ENCODE results near the gene GPX4.

The GPX4 gene

GRCh38 chr19:1068009-1069001 lies 35.5 kb upstream of the GPX4 start:
- DNase-seq (ENCODE audit: low read depth in 2 of 2) = no peak

GRCh38 chr19:1069009-1069779 lies 34.6 kb upstream of the GPX4 start:
- peak; percentile 47 to 56 for DNase-seq (ENCODE audit: low read depth in 2 of 2)

GRCh38 chr19:1070576-1070930 lies 33.2 kb upstream of the GPX4 start:
- no peak for DNase-seq (ENCODE audit: low read depth in 2 of 2)

DNA sequence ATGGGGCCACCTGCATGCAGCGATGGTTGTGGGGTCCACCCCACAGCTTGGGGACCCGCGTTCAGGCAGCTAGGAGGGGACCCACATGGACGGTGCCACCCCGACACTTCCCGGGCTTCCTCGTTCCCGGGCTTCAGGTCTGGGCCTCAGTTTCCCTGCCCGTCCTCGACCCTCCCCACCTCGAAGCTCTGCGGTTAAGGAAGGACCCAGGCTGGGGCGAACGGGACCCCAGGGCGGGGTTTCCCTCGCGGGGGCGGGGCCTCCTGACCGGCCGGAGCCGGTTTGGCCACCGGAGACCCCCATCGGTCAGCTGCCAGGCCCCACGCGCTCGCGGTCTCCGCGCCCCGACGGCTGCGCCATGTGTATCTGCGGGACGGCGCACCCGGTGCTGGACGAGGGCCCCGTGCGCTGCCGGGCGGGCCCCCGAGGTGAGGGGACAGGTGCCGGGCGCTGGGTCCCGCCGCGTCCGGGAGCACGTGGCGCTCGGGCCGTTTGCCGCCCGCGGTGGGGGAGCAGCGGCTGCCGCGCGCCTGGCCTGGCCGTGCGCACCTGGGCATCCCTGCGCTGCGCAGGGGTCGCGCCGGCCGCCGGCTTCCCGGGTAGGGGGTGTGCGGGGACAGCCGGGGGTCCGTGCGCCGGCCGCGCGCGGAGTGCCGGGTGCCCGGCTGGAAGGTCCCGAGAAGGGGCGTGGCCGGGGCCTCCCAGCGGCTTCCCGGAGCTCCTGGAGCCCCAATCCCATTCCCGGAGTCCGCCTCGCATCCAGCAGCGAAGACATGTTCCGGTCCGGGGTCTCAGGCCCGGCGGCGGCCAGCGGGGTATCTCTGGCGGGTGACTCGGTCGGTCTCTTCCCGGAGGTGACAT lies 32.6 kb upstream of the GPX4 start:
- no peak for DNase-seq (ENCODE audit: low read depth in 2 of 2)

DNA sequence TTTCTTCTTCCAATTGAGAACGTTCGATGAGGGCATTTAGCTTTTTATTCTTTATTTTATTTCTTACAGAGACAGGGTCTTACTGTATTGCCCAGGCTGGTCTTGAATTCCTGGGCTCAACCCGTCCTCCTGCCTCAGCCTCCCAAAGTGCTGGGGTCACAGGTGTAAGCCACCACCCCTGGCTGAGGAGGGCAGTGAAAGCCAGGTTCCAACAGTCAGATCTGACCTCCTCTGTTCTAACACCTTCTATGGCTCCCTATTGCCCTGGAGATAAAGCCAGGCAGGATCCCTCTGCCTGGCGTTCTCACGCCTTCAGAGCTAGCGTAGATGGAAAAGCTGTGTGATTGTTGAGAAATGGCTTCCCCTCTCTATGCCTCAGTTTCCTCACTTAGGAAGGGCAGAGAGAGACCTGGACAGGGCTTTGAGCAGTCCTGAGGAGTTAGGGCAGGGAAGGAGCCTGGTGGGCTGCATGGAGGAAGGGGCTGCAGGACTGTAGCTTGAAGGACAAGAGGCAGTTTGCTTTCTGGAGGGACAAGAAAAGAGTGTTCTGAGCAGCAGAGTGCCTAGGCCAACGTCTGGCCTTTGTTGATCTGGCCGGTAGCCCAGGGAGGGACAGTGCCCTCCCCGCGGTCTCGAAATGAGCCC lies 31.3 kb upstream of the GPX4 start:
- DNase-seq (ENCODE audit: low read depth in 2 of 2) = no peak

- DNase-seq (ENCODE audit: low read depth in 2 of 2) = no peak
Observed at GRCh38 chr19:1073063-1073955, 30.5 kb upstream of the GPX4 start.

- DNase-seq (ENCODE audit: low read depth in 2 of 2) = no peak
Observed at GRCh38 chr19:1073956-1074517, 29.8 kb upstream of the GPX4 start.

DNA sequence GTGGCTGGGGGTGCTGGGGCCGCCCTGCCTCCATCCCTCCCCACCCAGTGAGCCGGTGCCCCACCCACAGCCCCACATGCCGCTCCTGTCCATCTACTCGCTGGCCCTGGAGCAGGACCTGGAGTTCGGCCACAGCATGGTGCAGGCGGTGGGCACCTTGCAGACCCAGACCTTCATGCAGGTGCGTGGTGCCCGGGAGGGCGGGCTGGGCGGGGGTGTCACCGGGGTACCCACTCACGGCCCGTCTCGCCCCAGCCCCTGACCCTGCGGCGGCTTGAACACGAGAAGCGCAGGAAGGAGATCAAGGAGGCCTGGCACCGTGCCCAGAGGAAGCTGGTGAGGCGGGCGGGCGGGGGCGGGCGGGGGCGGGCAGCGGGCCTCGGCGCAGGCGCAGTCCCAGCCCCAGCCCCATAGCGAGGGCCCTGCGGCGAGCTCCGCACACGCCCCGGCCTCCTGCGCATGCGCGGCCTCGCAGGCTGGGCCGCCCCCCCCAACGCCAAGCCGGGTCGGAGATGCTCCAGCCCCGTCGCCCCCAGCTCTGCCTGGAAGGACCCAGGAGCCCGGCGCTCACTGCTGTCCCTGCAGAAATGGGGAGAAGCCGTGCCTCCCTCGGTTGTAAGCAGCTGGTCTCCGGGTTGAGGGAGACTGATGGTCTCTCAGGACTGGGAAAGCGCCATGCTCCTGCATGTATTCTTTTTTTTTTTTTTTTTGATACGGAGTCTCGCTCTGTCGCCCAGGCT lies 29.1 kb upstream of the GPX4 start:
- DNase-seq (ENCODE audit: low read depth in 2 of 2) = peak; percentile 84 to 88

DNA sequence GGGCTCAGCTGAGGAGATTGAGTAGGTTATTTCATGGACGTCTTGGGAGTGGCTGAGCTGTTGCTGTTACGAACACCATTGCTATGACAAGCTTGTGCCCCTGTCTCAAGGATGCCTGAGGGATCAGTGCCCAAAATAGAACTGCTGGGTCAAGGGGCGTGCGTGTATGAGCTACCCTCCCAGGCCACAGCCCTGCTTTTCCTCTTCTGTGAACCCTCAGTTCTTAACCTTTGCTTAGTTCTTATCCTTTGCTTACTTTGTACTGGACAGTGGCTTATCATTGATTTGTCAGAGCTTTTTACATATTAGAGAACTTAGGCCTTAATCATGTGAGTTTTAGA lies 27.8 kb upstream of the GPX4 start:
- DNase-seq (ENCODE audit: low read depth in 2 of 2) = no peak

GRCh38 chr19:1076951-1077350 lies 26.8 kb upstream of the GPX4 start:
- peak; percentile 90 to 91 for DNase-seq (ENCODE audit: low read depth in 2 of 2)

DNA sequence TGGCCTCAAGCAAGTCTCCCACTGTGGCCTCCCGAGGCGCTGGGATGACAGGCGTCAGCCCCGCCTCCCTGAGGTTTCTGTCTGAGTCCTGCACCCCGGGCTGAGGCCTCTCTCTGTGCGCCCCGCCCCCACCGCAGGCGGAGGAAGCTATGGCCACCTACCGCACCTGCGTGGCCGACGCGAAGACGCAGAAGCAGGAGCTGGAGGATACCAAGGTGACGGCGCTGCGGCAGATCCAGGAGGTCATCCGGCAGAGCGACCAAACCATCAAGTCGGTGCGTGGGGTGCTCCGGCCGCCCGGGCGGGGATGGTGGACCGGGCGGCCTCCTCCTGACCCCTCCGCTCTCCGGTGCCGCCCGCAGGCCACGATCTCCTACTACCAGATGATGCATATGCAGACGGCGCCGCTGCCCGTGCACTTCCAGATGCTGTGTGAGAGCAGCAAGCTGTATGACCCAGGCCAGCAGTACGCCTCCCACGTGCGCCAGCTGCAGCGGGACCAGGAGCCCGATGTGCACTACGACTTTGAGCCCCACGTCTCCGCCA lies 24.2 kb upstream of the GPX4 start:
- DNase-seq (ENCODE audit: low read depth in 2 of 2) = no peak

GRCh38 chr19:1080360-1081161 lies 23.2 kb upstream of the GPX4 start:
- no peak for DNase-seq (ENCODE audit: low read depth in 2 of 2)

DNA sequence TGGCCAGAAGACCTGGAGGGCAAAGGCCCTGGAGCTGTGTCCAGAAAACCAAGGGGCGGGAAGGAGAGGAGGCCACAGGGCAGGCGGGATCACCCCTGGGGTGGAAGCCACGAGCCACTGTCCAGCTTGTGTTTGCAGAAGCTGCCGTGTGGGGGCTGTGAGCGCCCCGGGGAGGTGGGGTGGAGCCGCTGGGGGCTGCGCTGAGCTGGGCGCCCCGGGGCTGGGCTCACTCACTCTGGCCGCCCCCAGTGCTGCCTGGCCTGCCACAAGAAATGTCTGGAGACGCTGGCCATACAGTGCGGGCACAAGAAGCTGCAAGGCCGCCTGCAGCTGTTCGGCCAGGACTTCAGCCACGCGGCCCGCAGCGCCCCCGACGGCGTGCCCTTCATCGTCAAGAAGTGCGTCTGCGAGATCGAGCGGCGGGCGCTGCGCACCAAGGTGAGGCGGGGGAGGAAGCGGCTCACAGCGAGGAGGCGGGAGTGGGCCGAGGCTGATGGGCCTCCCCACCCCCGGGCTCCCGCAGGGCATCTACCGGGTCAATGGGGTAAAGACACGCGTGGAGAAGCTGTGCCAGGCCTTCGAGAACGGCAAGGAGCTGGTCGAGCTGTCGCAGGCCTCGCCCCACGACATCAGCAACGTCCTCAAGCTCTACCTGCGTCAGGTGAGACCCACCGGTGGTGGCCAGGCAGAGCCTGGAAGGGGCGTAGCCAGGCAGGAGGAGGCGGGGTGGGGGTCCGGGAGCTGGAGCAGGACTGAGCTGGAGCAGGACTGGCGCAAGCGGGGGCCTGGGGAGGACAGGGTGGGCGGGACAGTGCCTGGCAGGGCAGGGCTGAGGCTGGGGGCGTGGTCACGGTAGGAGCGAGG lies 22.3 kb upstream of the GPX4 start:
- DNase-seq (ENCODE audit: low read depth in 2 of 2) = no peak

DNA sequence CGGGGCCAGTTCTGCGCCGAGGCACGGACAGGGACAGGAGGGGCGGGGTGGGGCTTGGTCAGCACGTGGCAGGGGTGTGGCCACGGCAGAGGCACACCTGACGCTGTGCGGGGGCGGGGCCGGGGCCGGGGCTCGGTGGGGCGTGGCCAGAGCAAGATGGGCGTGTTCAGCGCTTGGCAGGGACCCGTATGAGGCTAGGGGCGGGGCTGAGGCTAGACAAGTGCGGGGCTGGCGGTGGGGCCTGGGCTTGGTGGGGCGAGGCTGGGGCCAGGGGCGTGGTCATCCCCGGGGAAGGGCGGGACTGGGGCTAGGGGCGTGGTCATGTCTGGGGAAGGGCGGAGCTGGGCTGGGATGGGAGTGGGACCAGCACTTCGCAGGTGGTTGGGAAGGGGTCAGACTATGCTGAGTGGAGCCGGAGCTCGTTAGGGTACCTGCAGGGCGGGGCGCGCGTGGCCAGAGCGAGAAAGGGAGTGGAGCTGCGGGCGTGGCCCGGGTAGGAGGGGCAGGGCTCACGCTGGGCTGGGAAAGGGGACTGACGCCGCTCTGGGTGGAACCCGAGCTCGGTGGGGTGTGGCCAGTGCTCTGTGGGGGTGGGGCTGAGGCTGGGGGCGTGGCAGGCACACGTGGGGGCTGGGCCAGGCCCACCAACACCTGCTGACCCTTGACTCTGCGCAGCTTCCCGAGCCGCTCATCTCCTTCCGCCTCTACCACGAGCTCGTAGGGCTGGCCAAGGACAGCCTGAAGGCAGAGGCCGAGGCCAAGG lies 21.4 kb upstream of the GPX4 start:
- peak in 1 of 2 donors; percentile 60 for DNase-seq (ENCODE audit: low read depth in 2 of 2)

DNA sequence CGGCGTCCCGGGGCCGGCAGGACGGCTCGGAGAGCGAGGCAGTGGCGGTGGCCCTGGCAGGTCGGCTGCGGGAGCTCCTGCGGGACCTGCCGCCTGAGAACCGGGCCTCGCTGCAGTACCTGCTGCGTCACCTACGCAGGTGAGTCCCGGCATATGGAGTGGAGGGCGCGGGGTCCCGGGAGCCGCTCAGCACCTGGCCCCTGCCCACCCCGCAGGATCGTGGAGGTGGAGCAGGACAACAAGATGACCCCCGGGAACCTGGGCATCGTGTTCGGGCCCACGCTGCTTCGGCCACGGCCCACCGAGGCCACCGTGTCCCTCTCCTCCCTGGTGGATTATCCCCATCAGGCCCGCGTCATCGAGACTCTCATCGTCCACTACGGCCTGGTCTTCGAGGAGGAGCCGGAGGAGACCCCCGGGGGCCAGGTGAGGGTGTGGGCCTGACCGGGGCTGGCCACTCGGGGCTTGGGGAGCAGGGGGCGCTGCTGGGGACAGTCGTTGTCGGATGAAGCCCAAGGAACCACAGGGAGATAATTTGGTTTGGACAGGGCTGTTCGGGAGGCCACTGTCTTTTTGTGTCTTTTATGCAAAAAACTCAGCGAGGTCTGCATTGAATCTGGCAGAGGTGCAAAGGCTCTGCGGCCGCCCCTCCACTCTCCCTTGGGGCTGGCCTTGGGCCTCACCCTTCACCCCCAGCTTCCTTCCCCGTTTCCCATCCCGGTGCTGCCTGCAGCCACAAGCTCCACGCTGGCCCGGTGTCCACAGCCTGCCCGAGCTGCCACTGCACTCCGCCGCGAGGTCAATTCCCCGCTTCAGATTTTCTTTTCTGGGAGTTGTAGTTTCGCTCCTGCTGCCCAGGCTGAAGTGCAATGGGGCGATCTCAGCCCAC lies 20.6 kb upstream of the GPX4 start:
- no peak for DNase-seq (ENCODE audit: low read depth in 2 of 2)
